ENCODE results near the gene F2RL1. TPM values are rescaled to one million over a fixed set of nuclear protein-coding genes. Genes with fewer than 3 reads are reported as not detected.

The F2RL1 gene
- total and polyA plus RNA-seq, 2 donors (not counting 1 experiment from before 2014, with no cell fraction given) = 0.04 to 0.64 TPM

GRCh38 chr5:76771705-76772405 lies 47.0 kb upstream of the F2RL1 start:
- Histone ChIP-seq H3K79me2 (ENCODE audit: control insufficient read depth, insufficient read depth, low read length) (no peaks in the 10 kb centered on the region), H2AFZ (ENCODE audit: insufficient read depth, low read depth, low read length, poor library complexity, severe bottlenecking) (no peak overlapping the region), H3K4me1 (ENCODE audit: control insufficient read depth in 2 of 2, insufficient read depth in 2 of 2, low read length in 2 of 2) (peaks cover 0 to 3% of the 10 kb centered on the region in 2 donors), H3K27me3 (replicated peaks in 1 of 4; ENCODE audit: control extremely low read depth in 1 of 4, control insufficient read depth in 3 of 4, insufficient read depth in 4 of 4, low read length in 3 of 4) (no peaks in the 10 kb centered on the region), H3K9me3 (ENCODE audit: control extremely low read depth in 1 of 3, control insufficient read depth in 2 of 3, insufficient read depth in 1 of 3, low read length in 2 of 3) (no peaks in the 10 kb centered on the region), H3K9ac (ENCODE audit: low read length) (no peak overlapping the region), H3K27ac (ENCODE audit: low read length in 2 of 2) (no peak overlapping the region), H3K4me3 (ENCODE audit: control extremely low read depth in 1 of 5, extremely low read depth in 1 of 5, insufficient read depth in 1 of 5, low read depth in 2 of 5, low read length in 4 of 5) (no peak overlapping the region), H3K36me3 (replicated peaks in 1 of 2; ENCODE audit: control extremely low read depth in 1 of 2, control insufficient read depth in 1 of 2, extremely low read depth in 1 of 2, insufficient read depth in 2 of 2, low read length in 1 of 2) (no peaks in the 10 kb centered on the region), H4K20me1 (ENCODE audit: control insufficient read depth, insufficient read depth, low read length, poor library complexity, severe bottlenecking) (no peaks in the 10 kb centered on the region), H3K4me2 (replicated peaks; ENCODE audit: low read depth, low read length, poor library complexity, severe bottlenecking) (no peak overlapping the region)
- H3K27ac Mint-ChIP-seq = no peak overlapping the region
- no peaks in the 10 kb centered on the region for H3K27me3 Mint-ChIP-seq
- H3K4me3 Mint-ChIP-seq = no peak overlapping the region
- POLR2A ChIA-PET = no interaction called here
- intact Hi-C loops (cut with micrococcal nuclease) = no loop called here
- TF ChIP-seq CTCF (IDR thresholded peaks at IDR 0.05) (no peak), EZH2 (IDR thresholded peaks at IDR 0.05; ENCODE audit: borderline replicate concordance, insufficient read depth, low read depth, low read length, poor library complexity, severe bottlenecking) (no peak)
- peaks cover 2% of the 10 kb centered on the region for H3K4me1 Mint-ChIP-seq
- 80% methylated on average over 1 of the region's 3 CpGs for WGBS (ENCODE audit: insufficient coverage)
- no peaks in the 10 kb centered on the region for H3K9me3 Mint-ChIP-seq (ENCODE audit: insufficient read depth)
- DNase-seq (no peak), ATAC-seq (ENCODE audit: low read depth) (no peak)
- CTCF ChIA-PET = interaction anchor here (0.7 to 5.5 kb wide), 2 partner anchors 140 to 172 kb away, joined by 3 to 102 read pairs; no protein-coding TSS in a partner anchor

- POLR2A ChIA-PET = no interaction called here
- peaks cover 5% of the 10 kb centered on the region for H3K4me1 Mint-ChIP-seq
- WGBS (ENCODE audit: insufficient coverage) = 65% methylated on average over 2 of the region's 5 CpGs
These were observed 42.9 kb upstream of the F2RL1 start for GRCh38 chr5:76775921-76776320.

More at GRCh38 chr5:76775921-76776320, 42.9 kb upstream of the F2RL1 start:
- Histone ChIP-seq H3K4me2 (replicated peaks; ENCODE audit: low read depth, low read length, poor library complexity, severe bottlenecking) (no peak overlapping the region), H4K20me1 (ENCODE audit: control insufficient read depth, insufficient read depth, low read length, poor library complexity, severe bottlenecking) (no peaks in the 10 kb centered on the region), H3K27ac (ENCODE audit: low read length in 2 of 2) (no peak overlapping the region), H3K9me3 (ENCODE audit: control extremely low read depth in 1 of 3, control insufficient read depth in 2 of 3, insufficient read depth in 1 of 3, low read length in 2 of 3) (no peaks in the 10 kb centered on the region), H3K4me1 (ENCODE audit: control insufficient read depth in 2 of 2, insufficient read depth in 2 of 2, low read length in 2 of 2) (peaks cover 0 to 6% of the 10 kb centered on the region in 2 donors), H3K9ac (ENCODE audit: low read length) (no peak overlapping the region), H3K27me3 (replicated peaks in 1 of 4; ENCODE audit: control extremely low read depth in 1 of 4, control insufficient read depth in 3 of 4, insufficient read depth in 4 of 4, low read length in 3 of 4) (no peaks in the 10 kb centered on the region), H3K36me3 (replicated peaks in 1 of 2; ENCODE audit: control extremely low read depth in 1 of 2, control insufficient read depth in 1 of 2, extremely low read depth in 1 of 2, insufficient read depth in 2 of 2, low read length in 1 of 2) (no peaks in the 10 kb centered on the region), H2AFZ (ENCODE audit: insufficient read depth, low read depth, low read length, poor library complexity, severe bottlenecking) (no peak overlapping the region), H3K79me2 (ENCODE audit: control insufficient read depth, insufficient read depth, low read length) (no peaks in the 10 kb centered on the region), H3K4me3 (ENCODE audit: control extremely low read depth in 1 of 5, extremely low read depth in 1 of 5, insufficient read depth in 1 of 5, low read depth in 2 of 5, low read length in 4 of 5) (no peak overlapping the region)
- intact Hi-C loops (cut with micrococcal nuclease) = no loop called here
- H3K9me3 Mint-ChIP-seq (ENCODE audit: insufficient read depth) = no peaks in the 10 kb centered on the region
- no peak overlapping the region for H3K27ac Mint-ChIP-seq
- ATAC-seq (ENCODE audit: low read depth) (no peak), DNase-seq (no peak)
- H3K4me3 Mint-ChIP-seq = no peak overlapping the region
- CTCF ChIA-PET = interaction anchor here (1.0 to 5.5 kb wide), 3 partner anchors 58 to 176 kb away, joined by 4 to 102 read pairs (median 6); no protein-coding TSS in a partner anchor
- H3K27me3 Mint-ChIP-seq = no peaks in the 10 kb centered on the region
- no peak for TF ChIP-seq CTCF (IDR thresholded peaks at IDR 0.05)
- TF ChIP-seq EZH2 (IDR thresholded peaks at IDR 0.05; ENCODE audit: borderline replicate concordance, insufficient read depth, low read depth, low read length, poor library complexity, severe bottlenecking) = no peak
